Measurements from ENCODE around the gene PTK6. TPM values are rescaled to one million over a fixed set of nuclear protein-coding genes. Genes with fewer than 3 reads are reported as not detected.

The PTK6 gene
- polyA plus RNA-seq, 2 of the 4 experiments (the other 2 are of a cell fraction): 1.2 to 2.0 TPM

GRCh38 chr20:63500151-63500901 lies 36.9 kb downstream of the PTK6 start:
- no peak for FAIRE-seq
- WGBS (ENCODE audit: missing lambda C conversion rate): 91% methylated on average over 15 of the region's 24 CpGs
- H3K4me1 ChIP-seq: peaks cover 27% of the 10 kb centered on the region
- no peak overlapping the region for H3K4me2 ChIP-seq
- no peak overlapping the region for H3K4me3 ChIP-seq
- TF ChIP-seq SMC3 (IDR thresholded peaks at IDR 0.05) (no peak), EHMT2 (IDR thresholded peaks at IDR 0.05; ENCODE audit: low read depth) (no peak), HOXB5 (CRISPR knock-in tag; IDR thresholded peaks at IDR 0.05) (no peak), MAFK (IDR thresholded peaks at IDR 0.05; ENCODE audit: partially characterized antibody) (no peak), EP300 (IDR thresholded peaks at IDR 0.05) (no peak), ZSCAN20 (CRISPR knock-in tag; IDR thresholded peaks at IDR 0.05) (no peak), CHD2 (IDR thresholded peaks at IDR 0.05; ENCODE audit: low read length, partially characterized antibody) (no peak), NR3C1 (IDR thresholded peaks at IDR 0.05) (no peak), HOXA7 (CRISPR knock-in tag; IDR thresholded peaks at IDR 0.05) (no peak), FOXS1 (CRISPR knock-in tag; IDR thresholded peaks at IDR 0.05) (no peak), RCOR1 (IDR thresholded peaks at IDR 0.05; ENCODE audit: low read depth, low read length) (no peak), CTCF (IDR thresholded peaks at IDR 0.05) (no peak), POLR2A (IDR thresholded peaks at IDR 0.05; ENCODE audit: low read length) (no peak), CEBPB (IDR thresholded peaks at IDR 0.05) (no peak), RAD21 (conservative IDR thresholded peaks at IDR 0.05 in 1 of 2, IDR thresholded peaks at IDR 0.05 in 1 of 2) (no peak), ZC3H11A (IDR thresholded peaks at IDR 0.05) (no peak), ESRRA (IDR thresholded peaks at IDR 0.05; ENCODE audit: borderline replicate concordance, low read length) (no peak), RNF2 (IDR thresholded peaks at IDR 0.05; ENCODE audit: borderline replicate concordance, low read depth) (no peak)
- no peak for DNase-seq (ENCODE audit: low read depth in 1 of 2, low spot score in 1 of 2)
- ChIA-PET POLR2A (interaction anchor here (0.6 kb wide), 1 partner anchor 56 kb away, joined by 4 read pairs; no protein-coding TSS in a partner anchor), CTCF (no interaction called here)
- H3K27ac ChIP-seq: no peak overlapping the region
- no peak for ATAC-seq
- H3K9me3 ChIP-seq: peaks cover 12% of the 10 kb centered on the region; the same call in 2 of the 3 replicates

DNA sequence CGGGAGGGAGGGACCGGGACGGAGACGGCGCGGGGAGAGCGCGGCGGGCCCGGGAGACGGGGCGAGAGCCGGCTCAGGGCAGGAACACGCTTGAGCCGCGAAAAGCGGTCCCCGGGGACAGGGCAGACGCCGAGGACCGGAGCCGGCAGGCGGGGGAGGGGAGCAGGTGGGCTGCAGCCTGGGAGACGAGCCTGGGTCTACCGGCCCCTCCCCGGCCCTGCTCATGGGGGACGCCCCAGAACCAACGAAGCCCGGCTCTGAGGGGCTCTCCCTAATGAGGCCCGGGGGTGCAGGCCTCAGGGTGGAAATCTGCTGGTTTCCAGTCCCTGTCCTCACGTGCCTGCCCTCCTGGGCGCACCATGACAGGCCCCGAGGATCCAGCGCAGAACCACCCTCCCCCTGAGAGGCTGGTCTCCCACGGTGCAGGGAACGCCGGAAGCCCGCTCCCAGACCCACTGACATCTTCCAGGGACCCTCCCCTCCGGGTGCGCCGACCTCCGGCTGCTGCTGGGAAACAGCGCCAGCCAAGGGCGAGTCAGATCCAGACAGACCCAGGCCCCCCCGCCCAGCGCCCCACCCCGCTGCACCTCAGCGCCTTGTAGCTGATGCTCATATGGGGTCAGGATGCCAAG lies 37.7 kb downstream of the PTK6 start:
- no peak for FAIRE-seq
- peak overlapping the region; percentile 99 for H3K4me3 ChIP-seq
- CTCF ChIA-PET: no interaction called here
- DNase-seq (ENCODE audit: low read depth in 1 of 2, low spot score in 1 of 2): no peak
- POLR2A ChIA-PET: interaction anchor here (0.6 to 2.1 kb wide), 2 partner anchors 21 to 57 kb away, joined by 4 to 13 read pairs; partner anchors contain the start of gene PPDPF
- H3K9me3 ChIP-seq: peaks cover 4% of the 10 kb centered on the region; the same call in 1 of the 3 replicates
- peak overlapping the region; percentile 92 to 96 for H3K27ac ChIP-seq
- ATAC-seq: no peak; a peak in 1 of 6 replicates
- TF ChIP-seq ATOH8 (CRISPR knock-in tag; IDR thresholded peaks at IDR 0.05; ENCODE audit: low read depth): no peak
- TF ChIP-seq GATA3 (IDR thresholded peaks at IDR 0.05; ENCODE audit: borderline replicate concordance): no peak
- no peak for TF ChIP-seq CBX2 (IDR thresholded peaks at IDR 0.05; ENCODE audit: borderline replicate concordance, low read depth)
- TF ChIP-seq PHF8 (IDR thresholded peaks at IDR 0.05; ENCODE audit: borderline replicate concordance, low read depth): no peak
- TF ChIP-seq KDM1A (IDR thresholded peaks at IDR 0.05; ENCODE audit: low read depth): no peak
- no peak for TF ChIP-seq EHMT2 (IDR thresholded peaks at IDR 0.05; ENCODE audit: low read depth)
- no peak for TF ChIP-seq RNF2 (IDR thresholded peaks at IDR 0.05; ENCODE audit: borderline replicate concordance, low read depth)
- no peak for TF ChIP-seq HOXA7 (CRISPR knock-in tag; IDR thresholded peaks at IDR 0.05)
- peaks cover 27% of the 10 kb centered on the region for H3K4me1 ChIP-seq
- WGBS (ENCODE audit: missing lambda C conversion rate): 28% methylated on average over 24 of the region's 48 CpGs
- peak overlapping the region; percentile 100 for H3K4me2 ChIP-seq

Data from A549 (cell line).